SK-N-SH treated with all-trans-retinoic acid at 6 μM for 48 hours (cell line): ENCODE data around the gene GNG11.

Experiments used
- ATAC-seq: fragments of 200-7000 bp; cut with Tn5 transposase; 3 replicates; pipeline ENCODE4 v1.9.1; 2020; ENCODE audit warnings: mild to moderate bottlenecking, moderate library complexity
- BACH2 ChIP-seq: fragments of 250-450 bp; sonication (Bioruptor Pico); IDR thresholded peaks from 2 replicates; pipeline ENCODE4 v1.9.0; 2021; ENCODE audit warnings: mild to moderate bottlenecking, borderline replicate concordance
- CSDC2 ChIP-seq: fragments of 250-450 bp; sonication (Bioruptor Pico); IDR thresholded peaks from 2 replicates; pipeline ENCODE4 v1.5.0; 2020; ENCODE audit warnings: mild to moderate bottlenecking, moderate library complexity
- CSRNP3 ChIP-seq: fragments of 250-450 bp; sonication (Bioruptor Pico); IDR thresholded peaks from 2 replicates; pipeline ENCODE4 v1.5.1; 2021; ENCODE audit warnings: mild to moderate bottlenecking, moderate library complexity
- ESRRG ChIP-seq: fragments of 250-450 bp; sonication (Bioruptor Pico); IDR thresholded peaks from 2 replicates; pipeline ENCODE4 v1.6.1; 2021; ENCODE audit warnings: mild to moderate bottlenecking
- ISL1 ChIP-seq: fragments of 250-450 bp; sonication (Bioruptor Pico); IDR thresholded peaks from 2 replicates; pipeline ENCODE4 v2.1.2; 2022; ENCODE audit warnings: mild to moderate bottlenecking, moderate library complexity
- OSR1 ChIP-seq: fragments of 250-450 bp; sonication (Bioruptor Pico); IDR thresholded peaks from 2 replicates; pipeline ENCODE4 v1.8.0; 2022; ENCODE audit warnings: moderate library complexity, mild to moderate bottlenecking, inconsistent platforms
- POU6F1 ChIP-seq: fragments of 250-450 bp; sonication (Bioruptor Pico); IDR thresholded peaks from 2 replicates; pipeline ENCODE4 v1.8.0; 2021; ENCODE audit warnings: low read depth, mild to moderate bottlenecking, moderate library complexity, borderline replicate concordance
- PPARA ChIP-seq: fragments of 250-450 bp; sonication (Bioruptor Pico); IDR thresholded peaks from 2 replicates; pipeline ENCODE4 v1.5.0; 2020; ENCODE audit warnings: mild to moderate bottlenecking, borderline replicate concordance
- RARB ChIP-seq: fragments of 250-450 bp; sonication (Bioruptor Pico); IDR thresholded peaks from 2 replicates; pipeline ENCODE4 v1.8.0; 2021; ENCODE audit warnings: mild to moderate bottlenecking, moderate library complexity
- TCF4 ChIP-seq: fragments of 250-450 bp; sonication (Bioruptor Pico); IDR thresholded peaks from 2 replicates; pipeline ENCODE4 v1.8.0; 2021; ENCODE audit warnings: mild to moderate bottlenecking, moderate library complexity, borderline replicate concordance
- TOX ChIP-seq: fragments of 250-450 bp; sonication (Bioruptor Pico); IDR thresholded peaks from 2 replicates; pipeline ENCODE4 v1.8.0; 2021; ENCODE audit warnings: mild to moderate bottlenecking, moderate library complexity, borderline replicate concordance
- ZC3H10 ChIP-seq: fragments of 250-450 bp; sonication (Bioruptor Pico); IDR thresholded peaks from 2 replicates; pipeline ENCODE4 v1.5.1; 2021; ENCODE audit warnings: mild to moderate bottlenecking, moderate library complexity
- ZFP3 ChIP-seq: fragments of 250-450 bp; sonication (Bioruptor Pico); IDR thresholded peaks from 2 replicates; pipeline ENCODE4 v1.5.0; 2020; ENCODE audit warnings: mild to moderate bottlenecking, moderate library complexity
- ZFP30 ChIP-seq: fragments of 450-650 bp; formaldehyde crosslinking; IDR thresholded peaks from 2 replicates; pipeline ENCODE4 v1.5.0; 2022; ENCODE audit warnings: mild to moderate bottlenecking, moderate library complexity
- ZNF565 ChIP-seq: fragments of 450-650 bp; formaldehyde crosslinking; conservative IDR thresholded peaks from 2 replicates; pipeline ENCODE4 v1.5.0; 2020; ENCODE audit warnings: low read depth, mild to moderate bottlenecking, moderate library complexity
- ZNF70 ChIP-seq: fragments of 450-650 bp; formaldehyde crosslinking; IDR thresholded peaks from 2 replicates; pipeline ENCODE4 v1.5.0; 2020; ENCODE audit warnings: mild to moderate bottlenecking, moderate library complexity
- ZNF8 ChIP-seq: fragments of 450-650 bp; formaldehyde crosslinking; IDR thresholded peaks from 2 replicates; pipeline ENCODE4 v1.5.0; 2020; ENCODE audit warnings: mild to moderate bottlenecking, moderate library complexity
- TF ChIP-seq, protein P1 (sequence below): fragments of 250-450 bp; sonication (Bioruptor Pico); IDR thresholded peaks from 2 replicates; pipeline ENCODE4 v1.8.0; 2020; ENCODE audit warnings: mild to moderate bottlenecking, moderate library complexity, borderline replicate concordance
- TF ChIP-seq, protein P2 (sequence below): fragments of 250-450 bp; sonication (Bioruptor Pico); IDR thresholded peaks from 2 replicates; pipeline ENCODE4 v1.5.0; 2020; ENCODE audit warnings: mild to moderate bottlenecking, moderate library complexity
- TF ChIP-seq, protein P3 (sequence below): fragments of 250-450 bp; sonication (Bioruptor Pico); IDR thresholded peaks from 2 replicates; pipeline ENCODE4 v1.5.1; 2020; ENCODE audit warnings: low read depth, mild to moderate bottlenecking, moderate library complexity

Gene GNG11

DNA sequence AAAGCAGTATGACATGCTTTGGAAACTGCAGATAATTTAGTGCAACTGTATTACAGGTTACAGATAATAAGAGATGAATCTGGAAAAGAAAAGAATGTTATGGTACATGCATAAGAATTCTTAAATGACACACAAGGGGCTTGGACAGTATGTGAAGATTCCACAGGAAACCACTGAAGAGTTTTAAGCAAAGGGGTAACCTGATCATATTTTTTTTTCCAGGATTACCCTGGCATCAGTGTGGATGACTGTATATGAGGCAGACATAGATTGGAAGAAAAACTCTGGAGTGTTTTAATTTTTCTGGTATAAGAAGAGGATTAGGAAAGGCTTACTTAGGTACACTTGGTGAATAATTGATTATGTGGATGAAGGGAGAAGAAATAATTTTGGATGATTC lies 39.1 kb upstream of the GNG11 start:
- no peak; the same call in 2 of the 3 replicates for ATAC-seq
- TF ChIP-seq TOX (no peak), RARB (no peak), ZNF565 (no peak), ZFP30 (no peak), CSRNP3 (CRISPR knock-in tag) (no peak), TCF4 (CRISPR knock-in tag) (no peak), CSDC2 (no peak), ZNF70 (CRISPR knock-in tag) (no peak), ZC3H10 (CRISPR knock-in tag) (no peak), BACH2 (CRISPR knock-in tag) (no peak), OSR1 (CRISPR knock-in tag) (no peak), POU6F1 (CRISPR knock-in tag) (no peak)
- TF ChIP-seq, protein P1, sequence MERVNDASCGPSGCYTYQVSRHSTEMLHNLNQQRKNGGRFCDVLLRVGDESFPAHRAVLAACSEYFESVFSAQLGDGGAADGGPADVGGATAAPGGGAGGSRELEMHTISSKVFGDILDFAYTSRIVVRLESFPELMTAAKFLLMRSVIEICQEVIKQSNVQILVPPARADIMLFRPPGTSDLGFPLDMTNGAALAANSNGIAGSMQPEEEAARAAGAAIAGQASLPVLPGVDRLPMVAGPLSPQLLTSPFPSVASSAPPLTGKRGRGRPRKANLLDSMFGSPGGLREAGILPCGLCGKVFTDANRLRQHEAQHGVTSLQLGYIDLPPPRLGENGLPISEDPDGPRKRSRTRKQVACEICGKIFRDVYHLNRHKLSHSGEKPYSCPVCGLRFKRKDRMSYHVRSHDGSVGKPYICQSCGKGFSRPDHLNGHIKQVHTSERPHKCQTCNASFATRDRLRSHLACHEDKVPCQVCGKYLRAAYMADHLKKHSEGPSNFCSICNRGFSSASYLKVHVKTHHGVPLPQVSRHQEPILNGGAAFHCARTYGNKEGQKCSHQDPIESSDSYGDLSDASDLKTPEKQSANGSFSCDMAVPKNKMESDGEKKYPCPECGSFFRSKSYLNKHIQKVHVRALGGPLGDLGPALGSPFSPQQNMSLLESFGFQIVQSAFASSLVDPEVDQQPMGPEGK (CRISPR knock-in tag), result no peak
- TF ChIP-seq, protein P2, sequence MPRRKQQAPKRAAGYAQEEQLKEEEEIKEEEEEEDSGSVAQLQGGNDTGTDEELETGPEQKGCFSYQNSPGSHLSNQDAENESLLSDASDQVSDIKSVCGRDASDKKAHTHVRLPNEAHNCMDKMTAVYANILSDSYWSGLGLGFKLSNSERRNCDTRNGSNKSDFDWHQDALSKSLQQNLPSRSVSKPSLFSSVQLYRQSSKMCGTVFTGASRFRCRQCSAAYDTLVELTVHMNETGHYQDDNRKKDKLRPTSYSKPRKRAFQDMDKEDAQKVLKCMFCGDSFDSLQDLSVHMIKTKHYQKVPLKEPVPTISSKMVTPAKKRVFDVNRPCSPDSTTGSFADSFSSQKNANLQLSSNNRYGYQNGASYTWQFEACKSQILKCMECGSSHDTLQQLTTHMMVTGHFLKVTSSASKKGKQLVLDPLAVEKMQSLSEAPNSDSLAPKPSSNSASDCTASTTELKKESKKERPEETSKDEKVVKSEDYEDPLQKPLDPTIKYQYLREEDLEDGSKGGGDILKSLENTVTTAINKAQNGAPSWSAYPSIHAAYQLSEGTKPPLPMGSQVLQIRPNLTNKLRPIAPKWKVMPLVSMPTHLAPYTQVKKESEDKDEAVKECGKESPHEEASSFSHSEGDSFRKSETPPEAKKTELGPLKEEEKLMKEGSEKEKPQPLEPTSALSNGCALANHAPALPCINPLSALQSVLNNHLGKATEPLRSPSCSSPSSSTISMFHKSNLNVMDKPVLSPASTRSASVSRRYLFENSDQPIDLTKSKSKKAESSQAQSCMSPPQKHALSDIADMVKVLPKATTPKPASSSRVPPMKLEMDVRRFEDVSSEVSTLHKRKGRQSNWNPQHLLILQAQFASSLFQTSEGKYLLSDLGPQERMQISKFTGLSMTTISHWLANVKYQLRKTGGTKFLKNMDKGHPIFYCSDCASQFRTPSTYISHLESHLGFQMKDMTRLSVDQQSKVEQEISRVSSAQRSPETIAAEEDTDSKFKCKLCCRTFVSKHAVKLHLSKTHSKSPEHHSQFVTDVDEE (CRISPR knock-in tag), result no peak
- TF ChIP-seq, protein P3, sequence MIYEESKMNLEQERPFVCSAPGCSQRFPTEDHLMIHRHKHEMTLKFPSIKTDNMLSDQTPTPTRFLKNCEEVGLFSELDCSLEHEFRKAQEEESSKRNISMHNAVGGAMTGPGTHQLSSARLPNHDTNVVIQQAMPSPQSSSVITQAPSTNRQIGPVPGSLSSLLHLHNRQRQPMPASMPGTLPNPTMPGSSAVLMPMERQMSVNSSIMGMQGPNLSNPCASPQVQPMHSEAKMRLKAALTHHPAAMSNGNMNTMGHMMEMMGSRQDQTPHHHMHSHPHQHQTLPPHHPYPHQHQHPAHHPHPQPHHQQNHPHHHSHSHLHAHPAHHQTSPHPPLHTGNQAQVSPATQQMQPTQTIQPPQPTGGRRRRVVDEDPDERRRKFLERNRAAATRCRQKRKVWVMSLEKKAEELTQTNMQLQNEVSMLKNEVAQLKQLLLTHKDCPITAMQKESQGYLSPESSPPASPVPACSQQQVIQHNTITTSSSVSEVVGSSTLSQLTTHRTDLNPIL, result no peak

DNA sequence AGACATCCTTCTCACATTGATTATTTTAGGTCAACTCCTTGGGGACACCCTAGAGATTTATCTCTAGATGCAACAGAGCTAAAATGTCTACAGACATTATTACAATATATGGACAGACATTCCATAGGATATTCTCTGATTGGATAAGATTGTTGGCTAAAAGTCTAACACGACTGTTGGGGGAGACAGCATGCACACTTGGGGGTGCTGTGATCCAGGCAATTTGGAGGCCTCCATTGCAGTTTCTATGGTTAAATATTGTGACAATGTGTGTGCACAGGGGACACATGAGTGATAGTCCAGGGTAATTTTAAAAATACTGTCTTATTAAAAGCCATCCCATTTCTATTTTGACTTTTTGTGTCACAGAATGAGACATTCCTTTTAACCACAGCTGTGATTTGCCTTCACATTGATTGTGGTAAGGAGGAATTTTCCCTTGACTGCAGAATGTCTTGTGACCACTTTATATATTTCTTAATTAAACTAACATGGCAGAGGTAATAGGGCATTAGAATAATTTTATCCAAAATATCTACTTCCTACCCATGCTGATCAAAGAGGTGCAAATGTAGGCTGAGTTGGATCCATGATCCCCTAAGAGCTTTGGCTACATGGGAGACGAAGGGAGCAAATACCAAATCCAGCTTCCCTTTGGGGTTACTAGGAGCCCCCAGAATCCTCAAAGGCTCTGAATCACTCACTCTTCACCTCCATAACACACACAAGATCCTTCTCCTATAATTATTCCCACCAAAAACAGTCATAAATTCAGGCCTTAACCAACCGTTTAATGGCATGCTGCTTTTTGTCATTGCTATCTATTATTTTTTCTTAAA lies 38.2 kb upstream of the GNG11 start:
- no peak for TF ChIP-seq PPARA
- 0 out of 2 replicates have a peak, but pooled peaks have one; percentile 25 for TF ChIP-seq BACH2 (CRISPR knock-in tag)
- TF ChIP-seq, all 23 proteins: peak for 1
- no peak for ATAC-seq

DNA sequence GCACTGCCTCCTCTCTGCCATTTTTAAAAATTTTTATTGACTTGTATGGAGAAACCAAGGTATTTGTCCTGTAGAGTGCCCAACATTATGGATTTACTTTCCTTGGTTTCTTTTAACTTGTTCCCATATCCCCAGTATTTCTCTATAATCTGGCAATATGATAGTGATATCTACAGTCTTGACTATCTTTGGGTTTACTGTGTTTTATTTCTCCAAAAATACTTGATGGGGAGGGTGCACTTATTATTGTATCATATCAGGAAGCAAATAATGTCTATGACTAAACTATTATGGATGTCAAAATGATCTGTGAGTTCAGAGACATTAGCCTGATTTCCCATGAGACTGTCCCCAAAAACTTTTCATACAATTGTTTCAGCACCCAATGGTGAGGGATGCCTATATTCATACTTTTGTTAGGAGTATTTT lies 37.6 kb upstream of the GNG11 start:
- no peak for TF ChIP-seq ISL1 (CRISPR knock-in tag)
- no peak for TF ChIP-seq RARB
- no peak for TF ChIP-seq TCF4 (CRISPR knock-in tag)
- TF ChIP-seq POU6F1 (CRISPR knock-in tag), result no peak
- no peak for TF ChIP-seq ZFP3
- TF ChIP-seq, protein P2 (CRISPR knock-in tag), result no peak
- TF ChIP-seq ZNF8, result no peak
- TF ChIP-seq ESRRG, result no peak
- TF ChIP-seq, protein P3, result no peak
- no peak for TF ChIP-seq PPARA
- TF ChIP-seq ZNF70 (CRISPR knock-in tag), result no peak
- TF ChIP-seq BACH2 (CRISPR knock-in tag), result no peak
- TF ChIP-seq TOX, result no peak
- no peak for TF ChIP-seq OSR1 (CRISPR knock-in tag)
- no peak for TF ChIP-seq ZNF565
- no peak for TF ChIP-seq ZFP30
- ATAC-seq, result no peak
